BE2C (cell line): Measurements from ENCODE around the gene MGMT.

Experiments
- DNase-seq: peaks from one replicate; pipeline ENCODE4 v3.0.0-alpha.2; 2020
- H3K27me3 ChIP-seq: fragments of 250-450 bp; sonication (Bioruptor Pico); 2 replicates; pipeline ENCODE4 v1.5.1; 2020; ENCODE audit warnings: mild to moderate bottlenecking
- H3K36me3 ChIP-seq: fragments of 250-450 bp; sonication (Bioruptor Pico); 2 replicates; pipeline ENCODE4 v1.5.1; 2020; ENCODE audit warnings: mild to moderate bottlenecking
- H3K4me1 ChIP-seq: fragments of 250-450 bp; sonication (Bioruptor Pico); 2 replicates; pipeline ENCODE4 v1.5.1; 2020
- H3K4me3 ChIP-seq: 2 replicates; pipeline ENCODE4 v1.5.1; 2011; ENCODE audit warnings: low read depth, low read length
- H3K9me3 ChIP-seq: fragments of 250-450 bp; sonication (Bioruptor Pico); 2 replicates; pipeline ENCODE4 v1.5.1; 2020
- CTCF ChIP-seq: IDR thresholded peaks from 2 replicates; pipeline ENCODE4 v1.5.1; 2012; ENCODE audit warnings: mild to moderate bottlenecking, low read depth, low read length

The MGMT gene

GRCh38 chr10:129652021-129652420 is 185.0 kb downstream of the MGMT start:
- Histone ChIP-seq H3K4me1 (no peaks in the 10 kb centered on the region), H3K27me3 (no peaks in the 10 kb centered on the region), H3K9me3 (no peaks in the 10 kb centered on the region), H3K36me3 (no peaks in the 10 kb centered on the region), H3K4me3 (no peak overlapping the region)
- no peak for TF ChIP-seq CTCF
- no peak for DNase-seq

- no peaks in the 10 kb centered on the region for H3K27me3 ChIP-seq
- H3K4me1 ChIP-seq = no peaks in the 10 kb centered on the region
- no peak for TF ChIP-seq CTCF
- no peak for DNase-seq
- no peak overlapping the region for H3K4me3 ChIP-seq
- H3K36me3 ChIP-seq = no peaks in the 10 kb centered on the region
- H3K9me3 ChIP-seq = no peaks in the 10 kb centered on the region
Measured at GRCh38 chr10:129652521-129653201, 185.6 kb downstream of the MGMT start.

GRCh38 chr10:129653428-129653827 is 186.4 kb downstream of the MGMT start:
- H3K9me3 ChIP-seq = no peaks in the 10 kb centered on the region
- H3K36me3 ChIP-seq = no peaks in the 10 kb centered on the region
- TF ChIP-seq CTCF = no peak
- H3K27me3 ChIP-seq = no peaks in the 10 kb centered on the region
- DNase-seq = no peak
- no peaks in the 10 kb centered on the region for H3K4me1 ChIP-seq
- no peak overlapping the region for H3K4me3 ChIP-seq

- no peak overlapping the region for H3K4me3 ChIP-seq
- no peaks in the 10 kb centered on the region for H3K36me3 ChIP-seq
- no peak for TF ChIP-seq CTCF
- H3K4me1 ChIP-seq = no peaks in the 10 kb centered on the region
- no peak for DNase-seq
- no peaks in the 10 kb centered on the region for H3K9me3 ChIP-seq
- no peaks in the 10 kb centered on the region for H3K27me3 ChIP-seq
Measured at GRCh38 chr10:129653861-129654260, 186.8 kb downstream of the MGMT start.

GRCh38 chr10:129654461-129654860 is 187.4 kb downstream of the MGMT start:
- Histone ChIP-seq H3K4me3 (no peak overlapping the region), H3K27me3 (no peaks in the 10 kb centered on the region), H3K36me3 (no peaks in the 10 kb centered on the region), H3K9me3 (no peaks in the 10 kb centered on the region), H3K4me1 (no peaks in the 10 kb centered on the region)
- TF ChIP-seq CTCF = no peak
- DNase-seq = no peak

GRCh38 chr10:129655007-129655678 is 188.1 kb downstream of the MGMT start:
- TF ChIP-seq CTCF = no peak
- Histone ChIP-seq H3K9me3 (no peaks in the 10 kb centered on the region), H3K27me3 (no peaks in the 10 kb centered on the region), H3K4me3 (no peak overlapping the region), H3K4me1 (no peaks in the 10 kb centered on the region), H3K36me3 (no peaks in the 10 kb centered on the region)
- no peak for DNase-seq
